ENCODE measurements around the gene RBAK.
"Not testable (repeated sequence)": the region's sequence is repeated elsewhere in the genome, so short reads cannot be mapped to it uniquely, and the experiment has no call there.

DNA sequence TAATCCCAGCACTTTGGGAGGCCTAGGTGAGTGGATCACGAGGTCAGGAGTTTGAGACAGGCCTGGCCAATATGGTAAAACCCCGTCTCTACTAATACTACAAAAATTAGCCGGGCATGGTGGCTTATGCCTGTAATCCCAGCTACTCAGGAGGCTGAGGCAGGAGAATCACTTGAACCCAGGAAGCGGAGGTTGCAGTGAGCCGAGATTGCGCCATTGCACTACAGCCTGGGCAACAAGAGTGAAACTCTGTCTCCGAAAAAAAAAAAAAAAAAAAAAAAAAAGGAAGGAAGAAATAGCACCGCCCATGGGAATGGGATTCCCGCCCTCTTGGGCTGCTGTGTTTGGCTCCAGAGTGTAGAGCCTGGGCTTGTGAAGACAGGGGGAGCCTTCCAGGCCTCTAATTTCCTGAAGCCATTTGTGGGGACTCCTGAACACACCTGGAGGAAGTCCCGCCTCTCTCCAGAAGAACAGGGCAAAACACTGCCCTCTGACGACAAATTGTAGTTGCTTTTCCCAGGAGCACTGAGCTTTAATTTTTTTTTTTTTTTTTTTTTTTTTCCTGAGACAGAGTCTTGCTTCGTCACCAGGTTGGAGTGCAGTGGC is 42.7 kb downstream of the RBAK start:
- TF ChIP-seq CTCF, POLR2A (IDR thresholded peaks at IDR 0.05): not testable (repeated sequence)
